ENCODE results near the gene ECEL1. TPM values are rescaled to one million over a fixed set of nuclear protein-coding genes. Genes with fewer than 3 reads are reported as not detected.

ECEL1 gene
- total and polyA plus RNA-seq, 2 of the 4 experiments (the other 2 are of a cell fraction), result not detected

- peaks cover 47% of the 10 kb centered on the region for H3K27me3 ChIP-seq (ENCODE audit: control insufficient read depth, insufficient read depth, low read length)
These were observed 14.2 kb downstream of the ECEL1 start for GRCh38 chr2:232473467-232473890.

More at GRCh38 chr2:232473467-232473890, 14.2 kb downstream of the ECEL1 start:
- Histone ChIP-seq H3K4ac (ENCODE audit: low read depth, low read length) (no peak overlapping the region), H3K14ac (replicated peaks; ENCODE audit: low read depth, low read length) (no peak overlapping the region), H3K56ac (ENCODE audit: extremely low read depth, insufficient read depth, low read length) (no peak overlapping the region), H4K91ac (ENCODE audit: insufficient read depth, low read depth, low read length) (no peak overlapping the region), H4K8ac (ENCODE audit: low read depth in 2 of 2, low read length in 2 of 2) (no peak overlapping the region), H3K9me3 (ENCODE audit: control insufficient read depth, insufficient read depth, low read length) (peaks cover 3% of the 10 kb centered on the region; the same call in 1 of the 2 replicates), H2AFZ (replicated peaks; ENCODE audit: low read length, poor library complexity) (no peak overlapping the region), H2AK9ac (replicated peaks; ENCODE audit: low read depth, low read length, poor library complexity) (no peak overlapping the region), H3K79me1 (ENCODE audit: low read depth in 1 of 2, low read length in 2 of 2) (no peaks in the 10 kb centered on the region), H3K23ac (ENCODE audit: low read depth, low read length) (no peak overlapping the region), H2BK15ac (ENCODE audit: low read depth, low read length) (no peak overlapping the region), H3K9ac (ENCODE audit: low read depth, low read length) (no peak overlapping the region), H3K36me3 (ENCODE audit: control insufficient read depth, insufficient read depth, low read length) (no peaks in the 10 kb centered on the region), H4K20me1 (ENCODE audit: insufficient read depth, low read length) (no peaks in the 10 kb centered on the region), H3K4me3 (ENCODE audit: insufficient read depth, low read depth, low read length) (no peak overlapping the region), H2BK120ac (ENCODE audit: low read depth, low read length) (no peak overlapping the region), H3K18ac (ENCODE audit: low read depth, low read length) (no peak overlapping the region), H4K5ac (ENCODE audit: low read depth, low read length) (no peak overlapping the region), H3K9me1 (ENCODE audit: insufficient read depth, low read length) (no peaks in the 10 kb centered on the region), H3K27ac (ENCODE audit: insufficient read depth, low read length) (no peak overlapping the region), H3K4me1 (ENCODE audit: control insufficient read depth, insufficient read depth, low read length) (no peaks in the 10 kb centered on the region), H2BK5ac (ENCODE audit: low read depth, low read length, poor library complexity, severe bottlenecking) (no peak overlapping the region), H2BK20ac (ENCODE audit: low read depth, low read length) (no peak overlapping the region), H3K4me2 (ENCODE audit: low read depth, low read length) (no peak overlapping the region), H2AK5ac (ENCODE audit: low read depth, low read length) (no peak overlapping the region)
- DNase-seq, result no peak
- POLR2A ChIA-PET (ENCODE audit: unreplicated experiment), result no interaction called here
- 8% methylated on average over 5 of the region's 6 CpGs; no CpG with 5 or more reads in 1 of the 2 experiments for WGBS, 2 experiments (ENCODE audit: extremely low coverage in 2 of 2, insufficient read length in 1 of 2)
- ATAC-seq (ENCODE audit: low read depth), result no peak
- in situ Hi-C loops (cut with MboI; ENCODE audit: low sequenced_read_pairs), result no loop called here
- CTCF ChIA-PET, result no interaction called here
- dilution Hi-C loops (cut with HindIII; ENCODE audit: low sequenced_read_pairs, unreplicated experiment), result no loop called here
- intact Hi-C loops (cut with micrococcal nuclease), result no loop called here
- no TSS peak for BruUV-seq (replicated peaks)
- TF ChIP-seq RCOR1 (IDR thresholded peaks at IDR 0.05; ENCODE audit: insufficient replicate concordance, low read length), result no peak
- no peak for TF ChIP-seq MAZ (IDR thresholded peaks at IDR 0.05; ENCODE audit: borderline replicate concordance, low read depth, low read length)
- TF ChIP-seq USF2 (IDR thresholded peaks at IDR 0.05; ENCODE audit: low read depth, low read length), result no peak
- no peak for TF ChIP-seq ELK1 (IDR thresholded peaks at IDR 0.05; ENCODE audit: borderline replicate concordance, low read depth, low read length)
- no peak for TF ChIP-seq MXI1 (IDR thresholded peaks at IDR 0.05; ENCODE audit: borderline replicate concordance, low read depth, low read length)
- no peak for TF ChIP-seq CEBPB (IDR thresholded peaks at IDR 0.05; ENCODE audit: low read depth, low read length)
- TF ChIP-seq RFX5 (IDR thresholded peaks at IDR 0.05; ENCODE audit: low read depth, low read length), result no peak
- no peak for TF ChIP-seq POLR2A (IDR thresholded peaks at IDR 0.05; ENCODE audit: low read depth, low read length)
- no peak for TF ChIP-seq BHLHE40 (IDR thresholded peaks at IDR 0.05; ENCODE audit: low read depth, low read length)
- TF ChIP-seq RAD21 (IDR thresholded peaks at IDR 0.05; ENCODE audit: low read length), result no peak
